Mesenchymal stem cell (in vitro differentiated cells and primary cell): ENCODE measurements around the gene SLC8A1.
A peak's percentile ranks its signal among the peaks of the same experiment; 100 is the strongest.

Experiments
- DNase-seq: peaks from one replicate; pipeline ENCODE4 v3.0.0-alpha.2; 2013
- H2AFZ ChIP-seq: one replicate; pipeline ENCODE4 v1.6.1; 2013; ENCODE audit warnings: low read depth, mild to moderate bottlenecking, control low read depth, inconsistent platforms, low read length, moderate library complexity
- H2AK5ac ChIP-seq: 2 replicates; pipeline ENCODE4 v1.6.1; 2013; ENCODE audit warnings: low read length, moderate library complexity, mild to moderate bottlenecking, inconsistent platforms; ENCODE audit not compliant: severe bottlenecking
- H2BK120ac ChIP-seq: one replicate; pipeline ENCODE4 v1.6.1; 2013; ENCODE audit warnings: low read depth, mild to moderate bottlenecking, inconsistent platforms, low read length, moderate library complexity
- H2BK12ac ChIP-seq, 2 experiments: one replicate each; pipeline ENCODE4 v1.6.1; 2013; ENCODE audit warnings: inconsistent platforms in 2 of 2, low read length in 2 of 2, mild to moderate bottlenecking in 2 of 2, moderate library complexity in 2 of 2, control low read depth in 1 of 2
- H2BK15ac ChIP-seq: one replicate; pipeline ENCODE4 v1.6.1; 2013; ENCODE audit warnings: mild to moderate bottlenecking, low read depth, inconsistent platforms; ENCODE audit not compliant: poor library complexity, severe bottlenecking
- H2BK5ac ChIP-seq: 2 replicates; pipeline ENCODE4 v1.6.1; 2013; ENCODE audit warnings: low read depth, mild to moderate bottlenecking, low read length, control low read depth, inconsistent platforms; ENCODE audit not compliant: poor library complexity, severe bottlenecking
- H3K14ac ChIP-seq, 2 experiments: one replicate each; pipeline ENCODE4 v1.6.1; 2013; ENCODE audit warnings: inconsistent platforms in 2 of 2, low read length in 2 of 2, control low read depth in 1 of 2, mild to moderate bottlenecking in 1 of 2, moderate library complexity in 1 of 2
- H3K18ac ChIP-seq, 2 experiments: one replicate each; pipeline ENCODE4 v1.6.1; 2013; ENCODE audit warnings: inconsistent platforms in 2 of 2, low read length in 2 of 2, control low read depth in 1 of 2, low read depth in 1 of 2, mild to moderate bottlenecking in 1 of 2
- H3K23ac ChIP-seq, 2 experiments: one replicate each; pipeline ENCODE4 v1.6.1; 2013; ENCODE audit warnings: inconsistent platforms in 2 of 2, low read length in 2 of 2, mild to moderate bottlenecking in 2 of 2, moderate library complexity in 2 of 2, control low read depth in 1 of 2
- H3K27ac ChIP-seq: 2 replicates; pipeline ENCODE4 v1.5.1; 2013; ENCODE audit warnings: mild to moderate bottlenecking, moderate library complexity, low read length, control low read depth, inconsistent platforms; ENCODE audit not compliant: poor library complexity, severe bottlenecking
- H3K27me3 ChIP-seq, 2 experiments: 2 replicates each; pipeline versions ENCODE4 v1.6.1 to v1.7.0; 2013; ENCODE audit warnings: low read length in 2 of 2, mild to moderate bottlenecking in 2 of 2, moderate library complexity in 2 of 2, control low read depth in 1 of 2, inconsistent platforms in 1 of 2; ENCODE audit not compliant: control insufficient read depth in 1 of 2, insufficient read depth in 1 of 2
- H3K36me3 ChIP-seq, 2 experiments: 2 replicates each; pipeline versions ENCODE4 v1.6.1 to v1.7.0; 2013; ENCODE audit warnings: low read length in 2 of 2, control low read depth in 1 of 2, inconsistent platforms in 1 of 2, low read depth in 1 of 2, mild to moderate bottlenecking in 1 of 2; ENCODE audit not compliant: insufficient read depth in 2 of 2, control insufficient read depth in 1 of 2
- H3K4ac ChIP-seq, 2 experiments: one replicate each; pipeline ENCODE4 v1.6.1; 2013; ENCODE audit warnings: inconsistent platforms in 2 of 2, low read length in 2 of 2, mild to moderate bottlenecking in 2 of 2, moderate library complexity in 2 of 2, control low read depth in 1 of 2, low read depth in 1 of 2
- H3K4me1 ChIP-seq: 2 replicates; pipeline ENCODE4 v1.6.1; 2013; ENCODE audit warnings: low read depth, low read length, control low read depth; ENCODE audit not compliant: control insufficient read depth, insufficient read depth
- H3K4me2 ChIP-seq: 2 replicates; pipeline ENCODE4 v1.6.1; 2013; ENCODE audit warnings: low read length, mild to moderate bottlenecking, inconsistent platforms; ENCODE audit not compliant: poor library complexity, severe bottlenecking
- H3K4me3 ChIP-seq, 2 experiments: 2 replicates each; pipeline versions ENCODE4 v1.5.1 to v1.7.0; 2013; ENCODE audit warnings: low read length in 2 of 2, mild to moderate bottlenecking in 2 of 2, control low read depth in 1 of 2, low read depth in 1 of 2; ENCODE audit not compliant: insufficient read depth in 1 of 2
- H3K79me1 ChIP-seq: replicated peaks from 2 replicates; pipeline ENCODE4 v1.6.1; 2013; ENCODE audit warnings: mild to moderate bottlenecking, control low read depth, low read length, inconsistent platforms; ENCODE audit not compliant: poor library complexity, severe bottlenecking
- H3K9ac ChIP-seq: 2 replicates; pipeline ENCODE4 v1.7.0; 2013; ENCODE audit warnings: mild to moderate bottlenecking, low read length, moderate library complexity
- H3K9me3 ChIP-seq: 2 replicates; pipeline ENCODE4 v1.7.0; 2013; ENCODE audit warnings: mild to moderate bottlenecking, low read length; ENCODE audit not compliant: control insufficient read depth
- H4K8ac ChIP-seq: one replicate; pipeline ENCODE4 v1.6.1; 2013; ENCODE audit warnings: inconsistent platforms, mild to moderate bottlenecking, low read length, moderate library complexity
- H4K91ac ChIP-seq: one replicate; pipeline ENCODE4 v1.6.1; 2013; ENCODE audit warnings: mild to moderate bottlenecking, low read length, inconsistent platforms
- WGBS: methylation state at CpG from one replicate; pipeline ENCODE4 v1.1.7; 2013; ENCODE audit warnings: mixed read lengths; 5-methylcytosine and 5-hydroxymethylcytosine counted together

The SLC8A1 gene

DNA sequence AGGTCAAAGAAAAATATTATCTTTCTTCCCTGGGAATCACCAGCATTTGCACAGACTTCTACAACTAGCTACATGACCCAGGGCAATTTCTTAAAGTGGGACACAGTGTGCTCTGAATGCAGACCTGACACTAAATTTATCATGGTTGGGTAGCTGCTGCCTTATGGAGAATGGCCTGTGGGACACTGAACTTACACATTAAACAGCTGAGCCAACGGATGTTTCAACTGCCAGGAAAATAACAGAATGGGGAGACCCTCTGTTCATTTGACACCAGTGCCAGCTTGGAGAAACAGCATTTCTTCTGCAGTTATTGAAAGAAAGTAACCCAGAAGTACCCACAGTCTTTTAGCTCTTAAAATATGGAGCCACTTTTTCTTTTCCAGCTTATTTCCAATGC lies 54.1 kb downstream of the SLC8A1 start:
- Histone ChIP-seq H3K27me3 (no peaks in the 10 kb centered on the region), H4K91ac (no peak overlapping the region), H3K4ac (no peak overlapping the region), H3K9ac (no peak overlapping the region), H3K9me3 (no peaks in the 10 kb centered on the region), H3K4me2 (no peak overlapping the region), H3K4me3 (no peak overlapping the region), H2BK15ac (no peak overlapping the region), H3K79me1 (peaks cover 12% of the 10 kb centered on the region), H3K4me1 (peaks cover 3% of the 10 kb centered on the region), H2BK12ac (no peak overlapping the region), H3K23ac (no peak overlapping the region), H2BK120ac (no peak overlapping the region), H2AK5ac (peak overlapping the region; percentile 15), H3K18ac (no peak overlapping the region), H4K8ac (no peak overlapping the region), H3K27ac (no peak overlapping the region), H3K36me3 (no peaks in the 10 kb centered on the region), H2BK5ac (no peak overlapping the region), H2AFZ (no peak overlapping the region), H3K14ac (no peak overlapping the region)
- WGBS = 98% methylated on average over 1 of the region's 1 CpG
- DNase-seq = no peak

DNA sequence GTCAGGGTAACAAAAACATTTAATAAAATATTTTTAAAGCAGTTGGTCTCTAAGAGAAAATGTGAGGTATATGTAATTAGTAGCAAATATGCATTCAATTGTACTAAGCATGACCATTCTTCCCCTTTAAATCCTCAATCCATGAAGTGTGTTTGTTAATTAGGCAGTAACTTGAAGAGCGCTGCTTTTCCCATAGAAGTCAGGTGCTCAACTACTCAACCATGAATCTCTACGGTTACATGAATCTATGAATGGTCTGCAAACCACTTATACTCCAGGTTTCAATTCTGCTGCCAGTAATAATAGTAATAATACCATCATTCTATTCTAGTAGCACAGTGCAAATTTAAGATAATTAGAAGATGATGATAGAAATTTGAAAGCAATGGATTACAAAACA lies 55.8 kb downstream of the SLC8A1 start:
- no peak overlapping the region for H3K18ac ChIP-seq
- no peak overlapping the region for H3K9ac ChIP-seq
- no peaks in the 10 kb centered on the region for H3K36me3 ChIP-seq
- H2AK5ac ChIP-seq = no peak overlapping the region
- no peaks in the 10 kb centered on the region for H3K9me3 ChIP-seq
- H2BK120ac ChIP-seq = no peak overlapping the region
- no peak overlapping the region for H3K14ac ChIP-seq
- no peak overlapping the region for H2BK12ac ChIP-seq
- H4K91ac ChIP-seq = no peak overlapping the region
- no peak overlapping the region for H3K23ac ChIP-seq
- H3K27ac ChIP-seq = no peak overlapping the region
- DNase-seq = no peak
- no peak overlapping the region for H4K8ac ChIP-seq
- H2BK15ac ChIP-seq = no peak overlapping the region
- no peak overlapping the region for H2AFZ ChIP-seq
- H3K4ac ChIP-seq = no peak overlapping the region
- no peak overlapping the region for H3K4me3 ChIP-seq
- H3K4me1 ChIP-seq = peaks cover 3% of the 10 kb centered on the region
- no peak overlapping the region for H2BK5ac ChIP-seq
- 100% methylated on average over 2 of the region's 2 CpGs for WGBS
- H3K4me2 ChIP-seq = no peak overlapping the region
- H3K79me1 ChIP-seq = peaks cover 12% of the 10 kb centered on the region
- no peaks in the 10 kb centered on the region for H3K27me3 ChIP-seq

DNA sequence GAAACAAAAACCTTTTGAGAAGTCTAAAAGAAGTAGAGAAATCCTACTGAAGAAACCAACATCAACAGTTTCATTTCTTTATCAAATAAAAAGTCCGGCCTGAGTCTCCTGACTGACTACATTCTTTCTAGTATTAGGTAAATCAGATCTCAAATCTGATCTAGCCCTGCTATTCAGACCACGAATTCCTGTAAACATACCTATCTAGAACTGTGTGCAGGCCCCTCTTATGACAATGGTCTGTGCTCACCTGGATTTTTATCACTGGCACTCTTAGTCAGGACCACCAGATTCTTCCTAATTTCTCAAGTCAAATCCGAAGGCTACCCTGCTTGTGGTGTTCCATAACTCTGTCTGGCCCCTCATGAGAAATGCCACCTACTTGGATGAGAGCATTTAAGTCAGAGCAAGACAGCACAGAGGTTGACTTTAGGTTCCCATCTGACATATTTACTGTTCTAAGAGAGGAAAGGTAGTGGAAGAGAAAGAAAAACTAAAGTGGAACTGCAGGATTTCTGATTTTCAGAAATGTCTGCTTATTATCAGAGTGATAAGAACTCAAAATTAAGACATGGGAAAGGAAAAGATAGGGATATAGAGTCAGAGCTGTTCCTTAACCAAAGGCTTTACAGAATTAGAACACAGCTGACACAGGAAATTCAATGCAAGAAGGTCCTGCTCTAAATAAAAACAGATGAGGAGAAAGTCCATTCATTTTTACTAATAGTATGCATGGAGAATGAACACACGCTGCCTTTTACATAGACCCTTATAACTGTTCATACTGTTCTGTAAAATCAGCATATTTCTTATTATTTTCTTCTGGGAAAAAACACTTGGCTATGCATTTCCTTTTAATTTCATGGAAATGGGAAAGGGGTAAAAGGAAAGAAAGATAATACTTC lies 56.5 kb downstream of the SLC8A1 start:
- Histone ChIP-seq H3K4me2 (no peak overlapping the region), H2AFZ (no peak overlapping the region), H2AK5ac (peak overlapping the region; percentile 8), H3K36me3 (no peaks in the 10 kb centered on the region), H2BK120ac (no peak overlapping the region), H3K9ac (no peak overlapping the region), H4K91ac (no peak overlapping the region), H3K18ac (no peak overlapping the region), H2BK5ac (no peak overlapping the region), H3K79me1 (peaks cover 8% of the 10 kb centered on the region), H3K4ac (no peak overlapping the region), H3K27ac (no peak overlapping the region), H3K14ac (no peak overlapping the region), H3K23ac (no peak overlapping the region), H2BK15ac (no peak overlapping the region), H3K27me3 (no peaks in the 10 kb centered on the region), H3K4me3 (no peak overlapping the region), H3K9me3 (no peaks in the 10 kb centered on the region), H2BK12ac (no peak overlapping the region), H3K4me1 (peaks cover under 1% of the 10 kb centered on the region), H4K8ac (no peak overlapping the region)
- WGBS = 73% methylated on average over 3 of the region's 4 CpGs
- DNase-seq = no peak

DNA sequence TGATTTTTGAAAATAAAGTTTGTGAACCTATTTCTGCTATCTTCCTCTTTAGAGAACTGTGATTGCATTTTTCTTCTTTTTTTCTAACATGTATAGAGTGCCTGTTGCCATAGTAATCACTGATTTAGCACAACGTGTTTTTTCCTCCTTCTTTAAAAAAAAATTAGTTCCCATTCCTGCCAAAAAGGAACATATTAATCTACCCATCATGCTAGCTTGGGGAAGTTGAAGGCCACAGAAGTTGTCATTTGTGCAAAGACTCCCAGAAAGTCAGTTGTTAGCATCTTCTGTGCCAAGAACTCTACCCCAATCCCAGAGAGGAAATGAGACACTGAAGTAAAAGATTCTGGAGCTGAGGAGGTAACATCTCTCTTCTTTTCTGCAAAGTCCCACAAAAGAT lies 57.3 kb downstream of the SLC8A1 start:
- Histone ChIP-seq H3K9me3 (no peaks in the 10 kb centered on the region), H3K4me1 (no peaks in the 10 kb centered on the region), H2AK5ac (no peak overlapping the region), H3K9ac (no peak overlapping the region), H3K4ac (no peak overlapping the region), H2AFZ (no peak overlapping the region), H3K36me3 (no peaks in the 10 kb centered on the region), H4K91ac (no peak overlapping the region), H2BK120ac (no peak overlapping the region), H3K4me3 (no peak overlapping the region), H2BK12ac (no peak overlapping the region), H3K79me1 (peaks cover 6% of the 10 kb centered on the region), H3K27me3 (no peaks in the 10 kb centered on the region), H2BK15ac (no peak overlapping the region), H3K23ac (no peak overlapping the region), H3K18ac (no peak overlapping the region), H3K14ac (no peak overlapping the region), H2BK5ac (no peak overlapping the region), H3K4me2 (no peak overlapping the region), H4K8ac (no peak overlapping the region), H3K27ac (peak overlapping the region; percentile 5)
- 92% methylated on average over 1 of the region's 1 CpG for WGBS
- DNase-seq = no peak
